Islet of Langerhans (tissue), 1 donor: ENCODE data around the gene SEMA3F.

ENCODE experiments used
- FAIRE-seq: peaks from one replicate; lab custom pipeline; 2011; peaks lifted over from hg19 to GRCh38; lab: Jason Lieb, UNC

The SEMA3F gene

DNA sequence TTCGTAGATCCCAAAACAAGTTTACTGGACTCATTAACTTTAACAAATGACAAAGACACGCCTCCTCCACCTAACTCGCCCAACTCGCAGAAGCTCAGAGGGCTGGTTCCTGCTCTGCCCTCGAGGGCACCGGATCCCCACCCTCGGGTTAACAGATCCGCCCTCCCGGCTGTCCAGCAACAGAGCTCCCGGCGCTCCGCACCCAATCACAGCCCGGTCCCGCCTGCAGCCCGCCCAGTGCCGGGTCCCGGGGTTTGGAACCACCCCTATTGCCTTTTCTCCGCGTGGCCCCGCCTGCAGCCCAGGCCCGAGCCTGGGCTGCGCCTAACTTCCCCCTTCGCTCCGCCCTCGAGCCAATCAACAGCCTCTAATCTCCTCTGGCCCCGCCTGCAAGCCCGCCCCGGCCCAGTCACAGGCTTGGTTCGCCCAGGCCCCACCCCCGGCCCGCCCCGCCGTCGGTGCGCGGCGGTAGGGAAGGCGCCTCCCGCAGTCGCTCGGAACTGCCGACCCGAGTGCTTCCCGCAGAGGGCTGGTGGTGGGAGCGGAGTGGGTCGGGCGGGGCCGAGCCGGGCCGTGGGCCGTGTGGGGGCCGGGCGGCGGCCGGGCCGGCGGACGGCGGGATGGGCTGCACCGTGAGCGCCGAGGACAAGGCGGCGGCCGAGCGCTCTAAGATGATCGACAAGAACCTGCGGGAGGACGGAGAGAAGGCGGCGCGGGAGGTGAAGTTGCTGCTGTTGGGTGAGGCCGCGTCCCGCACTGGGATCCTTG lies 80.8 kb downstream of the SEMA3F start, which contains the start of gene GNAI2:
TSS of gene GNAI2 (plus strand) at position 489 of the 768 bp plus-strand sequence. CDS start at position 621, 132 bp downstream.
- peak; percentile 86 for FAIRE-seq

DNA sequence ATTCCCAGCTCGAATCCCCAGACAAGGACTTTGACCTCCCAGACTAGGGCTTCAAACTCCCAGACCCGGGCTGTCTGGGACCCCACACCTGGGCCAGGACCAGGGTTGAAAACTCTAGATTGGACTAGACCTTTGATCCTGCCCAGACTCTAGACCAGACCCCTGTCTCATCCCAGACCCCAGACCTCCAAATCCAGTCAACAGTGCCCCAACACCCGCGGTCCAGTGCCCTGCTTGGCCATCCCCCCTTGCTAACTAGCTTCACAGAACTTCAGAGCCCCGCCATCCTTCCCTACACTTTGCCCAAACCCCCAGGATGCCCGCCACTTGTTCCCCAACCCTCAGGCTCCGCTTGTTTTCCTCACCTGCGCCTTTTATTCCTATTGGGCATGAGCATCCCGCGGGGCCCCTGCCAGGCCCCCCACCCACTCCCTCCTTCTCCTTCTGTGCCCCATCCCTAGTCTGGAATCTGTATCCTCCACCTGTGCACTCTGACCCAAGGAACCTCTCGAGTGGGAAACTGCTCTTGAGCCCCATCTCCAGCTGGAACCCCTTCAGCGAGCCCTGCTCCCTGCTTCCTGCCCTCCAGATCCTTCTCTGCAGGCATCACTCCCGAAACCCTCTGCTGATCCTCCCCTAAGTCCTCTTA lies 81.5 kb downstream of the SEMA3F start:
- no peak for FAIRE-seq

DNA sequence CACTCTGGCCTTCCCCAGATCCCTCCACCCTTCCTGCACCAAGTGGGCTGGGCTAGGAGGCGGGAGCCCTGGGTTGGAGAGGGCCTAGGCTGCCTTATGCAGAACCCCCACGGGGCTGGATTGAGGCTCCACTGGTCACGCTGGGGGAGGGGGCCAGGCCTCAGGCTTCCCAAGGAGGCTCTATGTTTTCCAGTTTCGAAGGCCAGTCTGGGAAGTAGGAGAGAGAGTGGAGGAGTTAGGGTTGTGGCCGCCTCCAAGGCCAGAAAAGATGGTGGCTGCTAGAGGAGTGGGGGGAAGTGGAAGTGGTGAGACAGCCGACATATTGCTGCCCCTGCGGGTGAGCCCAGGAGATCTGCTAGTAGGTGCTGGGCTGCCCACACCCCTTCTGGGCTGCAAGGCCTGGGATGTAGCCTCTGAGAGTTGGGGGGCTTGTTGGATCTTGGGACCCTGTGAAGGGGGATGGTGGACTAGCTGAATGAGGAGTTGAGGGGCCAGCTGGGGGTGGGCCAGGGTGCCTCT lies 82.1 kb downstream of the SEMA3F start:
- no peak for FAIRE-seq

DNA sequence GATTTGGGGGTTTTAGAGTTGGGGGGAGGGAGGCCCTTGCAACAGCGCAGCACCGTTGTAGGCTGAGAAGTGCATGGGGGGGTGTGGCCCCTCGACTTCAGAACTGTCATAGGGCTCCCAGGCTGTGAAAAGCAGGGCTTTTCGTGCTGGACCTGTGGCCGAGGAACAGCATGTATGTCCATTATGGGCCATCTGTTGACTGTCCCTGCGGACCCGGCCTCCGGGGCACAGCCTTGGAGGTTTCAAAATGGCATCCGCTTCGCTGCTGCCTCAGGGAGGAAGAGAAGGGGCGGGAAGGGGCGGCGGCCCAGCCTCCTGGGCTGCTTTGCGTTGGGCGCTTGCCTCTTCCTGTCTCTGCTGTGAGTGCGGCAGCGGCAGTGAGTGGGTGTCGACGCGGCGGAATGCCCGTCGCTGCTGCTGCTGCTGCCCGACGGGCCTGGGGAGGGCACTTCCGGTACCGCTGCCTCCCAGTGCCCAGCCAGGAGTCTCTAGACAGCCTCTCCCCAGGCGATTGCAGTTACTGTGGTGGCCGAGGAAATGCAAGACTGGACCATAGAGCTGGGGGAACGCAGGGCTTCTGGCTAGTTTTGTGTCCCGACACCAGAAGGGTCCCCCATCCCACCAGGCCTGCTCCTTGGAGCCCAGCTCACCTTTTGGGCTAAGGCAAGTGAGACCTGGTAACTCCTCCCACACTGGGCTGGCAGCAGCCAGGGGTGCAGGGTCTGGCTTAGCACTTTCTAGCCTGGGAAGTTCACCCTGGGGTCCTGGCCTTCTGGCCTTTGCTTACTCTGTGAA lies 82.8 kb downstream of the SEMA3F start:
- no peak for FAIRE-seq

DNA sequence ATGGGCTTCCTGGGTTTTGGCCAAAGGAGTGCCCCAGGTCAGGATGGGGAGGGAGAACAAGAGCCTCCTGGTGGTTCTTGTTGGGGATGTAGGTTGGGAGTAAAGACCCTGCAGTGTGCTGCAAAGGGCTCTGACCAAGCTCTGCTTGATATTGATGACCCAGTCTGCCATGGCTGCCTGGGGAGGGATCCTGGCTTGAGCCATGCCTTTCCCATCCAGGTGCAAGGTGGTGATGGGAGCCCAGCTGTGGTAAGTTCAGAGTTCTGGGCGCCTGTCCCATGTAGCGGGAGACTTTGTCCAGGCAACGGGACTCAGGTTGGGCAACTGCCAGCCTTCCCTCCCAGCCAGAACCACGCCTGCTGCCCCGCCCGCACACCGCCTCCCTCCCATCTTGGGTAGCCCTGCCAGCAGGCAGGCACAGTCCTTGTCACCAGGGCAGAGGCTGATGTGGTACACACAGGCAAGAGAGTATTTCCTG lies 83.5 kb downstream of the SEMA3F start:
- no peak for FAIRE-seq
